HEK293 (cell line): Measurements from ENCODE around the gene NFIB.
A peak's percentile ranks its signal among the peaks of the same experiment; 100 is the strongest.

Source experiments
- CTCF ChIA-PET: fragments of 350-600 bp; formaldehyde crosslinking; extraction: SDS; loops from one replicate; lab custom pipeline; 2021; ENCODE audit warnings: antibody characterized with exemption; lab: Yijun Ruan, JAX
- POLR2A ChIA-PET: fragments of 300-600 bp; formaldehyde crosslinking; extraction: SDS; loops from one replicate; lab custom pipeline; 2020; ENCODE audit warnings: antibody characterized with exemption, inconsistent platforms; lab: Yijun Ruan, JAX
- H3K27ac ChIP-seq: fragments of 200-500 bp; sonication (Bioruptor generic); 2 replicates; pipeline ENCODE4 v1.5.1; 2014; ENCODE audit warnings: low read depth, low read length, control low read depth, inconsistent platforms; ENCODE audit errors: extremely low read depth
- H3K36me3 ChIP-seq, 2 experiments: fragments of 200-500 bp in 1 of 2; sonication (Bioruptor generic) in 1 of 2; 1 replicate in 1 of 2; 2 replicates in 1 of 2; pipeline ENCODE4 v1.5.1; 2014 to 2017; ENCODE audit warnings: inconsistent platforms in 2 of 2, low read length in 2 of 2; ENCODE audit not compliant: control insufficient read depth in 2 of 2, insufficient read depth in 1 of 2
- H3K4me1 ChIP-seq: fragments of 200-500 bp; sonication (Bioruptor generic); 2 replicates; pipeline ENCODE4 v1.5.1; 2014; ENCODE audit warnings: mild to moderate bottlenecking, low read length, inconsistent platforms; ENCODE audit not compliant: control insufficient read depth, insufficient read depth
- H3K4me3 ChIP-seq: 2 replicates; pipeline ENCODE4 v1.5.1; 2011; ENCODE audit warnings: low read depth, mild to moderate bottlenecking, control low read depth, low read length, moderate library complexity
- H3K9me3 ChIP-seq: fragments of 200-500 bp; sonication (Bioruptor generic); 2 replicates; pipeline ENCODE4 v1.5.1; 2014; ENCODE audit warnings: low read depth, low read length, inconsistent platforms; ENCODE audit not compliant: control insufficient read depth, insufficient read depth
- BCL11A ChIP-seq: fragments of 450-650 bp; formaldehyde crosslinking; IDR thresholded peaks from 2 replicates; pipeline ENCODE4 v1.5.1; 2016; ENCODE audit warnings: low read depth, missing biosample characterization, missing genetic modification characterization
- GFI1B ChIP-seq: fragments of 450-650 bp; formaldehyde crosslinking; IDR thresholded peaks from 2 replicates; pipeline ENCODE4 v1.5.1; 2016; ENCODE audit warnings: missing biosample characterization, missing genetic modification characterization
- HOXA7 ChIP-seq: sonication (generic); formaldehyde crosslinking; IDR thresholded peaks from 2 replicates; pipeline ENCODE4 v1.8.1; 2022; ENCODE audit warnings: missing genetic modification reagents, borderline replicate concordance
- IKZF3 ChIP-seq: fragments of 450-650 bp; IDR thresholded peaks from 2 replicates; pipeline ENCODE4 v1.5.0; 2018; ENCODE audit warnings: missing biosample characterization, mild to moderate bottlenecking, missing genetic modification characterization, moderate library complexity
- RBAK ChIP-seq: fragments of 450-650 bp; formaldehyde crosslinking; IDR thresholded peaks from 2 replicates; pipeline ENCODE4 v1.5.1; 2016; ENCODE audit warnings: missing biosample characterization, missing genetic modification characterization
- ZNF19 ChIP-seq: fragments of 450-650 bp; formaldehyde crosslinking; IDR thresholded peaks from 2 replicates; pipeline ENCODE4; 2016; ENCODE audit warnings: missing biosample characterization, missing genetic modification characterization, low read depth
- ZNF239 ChIP-seq: fragments of 450-650 bp; formaldehyde crosslinking; IDR thresholded peaks from 2 replicates; pipeline ENCODE4 v1.5.1; 2016; ENCODE audit warnings: missing biosample characterization, missing genetic modification characterization
- ZNF274 ChIP-seq, 2 experiments: fragments of 200-500 bp in 1 of 2; fragments of 450-650 bp in 1 of 2; sonication (Bioruptor generic) in 1 of 2; formaldehyde crosslinking in 1 of 2; IDR thresholded peaks; 2 replicates each; pipeline versions ENCODE4 v1.5.1 to v1.6.1; 2014 to 2016; ENCODE audit warnings: borderline replicate concordance in 1 of 2, inconsistent platforms in 1 of 2, low read length in 1 of 2, missing biosample characterization in 1 of 2, missing genetic modification characterization in 1 of 2
- ZNF292 ChIP-seq: fragments of 450-650 bp; formaldehyde crosslinking; IDR thresholded peaks from 2 replicates; pipeline ENCODE4 v1.5.1; 2016; ENCODE audit warnings: low read depth, missing biosample characterization, missing genetic modification characterization, borderline replicate concordance
- ZNF354C ChIP-seq: fragments of 450-650 bp; formaldehyde crosslinking; IDR thresholded peaks from 2 replicates; pipeline ENCODE4 v1.5.1; 2016; ENCODE audit warnings: missing biosample characterization, missing genetic modification characterization, low read depth, borderline replicate concordance
- ZNF394 ChIP-seq: fragments of 450-650 bp; formaldehyde crosslinking; IDR thresholded peaks from 2 replicates; pipeline ENCODE4 v1.5.1; 2016; ENCODE audit warnings: missing biosample characterization, missing genetic modification characterization, mild to moderate bottlenecking, moderate library complexity, borderline replicate concordance
- ZNF623 ChIP-seq: fragments of 450-650 bp; formaldehyde crosslinking; IDR thresholded peaks from 2 replicates; pipeline ENCODE4 v1.5.1; 2016; ENCODE audit warnings: missing biosample characterization, missing genetic modification characterization
- ZNF629 ChIP-seq: fragments of 450-650 bp; formaldehyde crosslinking; IDR thresholded peaks from 2 replicates; pipeline ENCODE4 v1.5.1; 2017; ENCODE audit warnings: missing biosample characterization, missing genetic modification characterization
- ZNF830 ChIP-seq: fragments of 450-650 bp; IDR thresholded peaks from 2 replicates; pipeline ENCODE4 v1.5.0; 2018; ENCODE audit warnings: missing biosample characterization, missing genetic modification characterization, low read depth, mild to moderate bottlenecking, moderate library complexity
- TF ChIP-seq, protein P1 (sequence below): fragments of 450-650 bp; formaldehyde crosslinking; IDR thresholded peaks from 2 replicates; pipeline ENCODE4 v1.5.1; 2016; ENCODE audit warnings: missing biosample characterization, missing genetic modification characterization
- TF ChIP-seq, protein P2 (sequence below): fragments of 450-650 bp; formaldehyde crosslinking; IDR thresholded peaks from 2 replicates; pipeline ENCODE4 v1.5.1; 2016; ENCODE audit warnings: missing biosample characterization, missing genetic modification characterization, borderline replicate concordance
- TF ChIP-seq, protein P3 (sequence below): fragments of 450-650 bp; formaldehyde crosslinking; IDR thresholded peaks from 2 replicates; pipeline ENCODE4 v1.5.1; 2016; ENCODE audit warnings: missing biosample characterization, missing genetic modification characterization
- TF ChIP-seq, protein P4 (sequence below): fragments of 450-650 bp; formaldehyde crosslinking; IDR thresholded peaks from 2 replicates; pipeline ENCODE4 v1.5.1; 2016; ENCODE audit warnings: missing biosample characterization, missing genetic modification characterization

NFIB gene

DNA sequence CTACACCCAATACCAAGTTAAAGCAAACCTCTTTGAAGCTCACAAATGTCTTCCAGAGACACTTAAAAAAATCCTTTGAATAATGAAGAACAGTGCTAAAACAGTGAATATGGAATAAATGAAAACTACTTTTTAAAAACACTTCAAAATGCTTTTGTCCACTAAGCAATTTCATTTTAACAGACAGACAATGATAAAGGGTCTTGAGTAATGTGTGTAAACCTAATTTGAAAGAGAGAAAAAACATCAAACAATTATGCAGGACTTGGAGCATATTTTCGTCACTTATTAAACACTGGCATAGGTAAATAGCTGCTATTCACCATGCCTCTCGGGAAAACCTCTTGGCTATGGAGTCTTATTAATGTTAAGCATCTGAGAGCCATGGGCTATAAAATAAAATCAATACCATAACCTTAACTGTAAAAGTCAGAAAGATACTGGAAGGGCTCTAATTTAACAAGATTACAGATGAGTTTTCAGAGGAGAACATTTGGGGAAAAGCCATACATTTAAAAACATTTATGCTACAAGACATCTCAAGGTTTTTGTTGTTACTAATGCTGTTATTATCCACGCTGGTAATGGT, 177.8 kb downstream of the NFIB start (continued):
- TF ChIP-seq, protein P1, sequence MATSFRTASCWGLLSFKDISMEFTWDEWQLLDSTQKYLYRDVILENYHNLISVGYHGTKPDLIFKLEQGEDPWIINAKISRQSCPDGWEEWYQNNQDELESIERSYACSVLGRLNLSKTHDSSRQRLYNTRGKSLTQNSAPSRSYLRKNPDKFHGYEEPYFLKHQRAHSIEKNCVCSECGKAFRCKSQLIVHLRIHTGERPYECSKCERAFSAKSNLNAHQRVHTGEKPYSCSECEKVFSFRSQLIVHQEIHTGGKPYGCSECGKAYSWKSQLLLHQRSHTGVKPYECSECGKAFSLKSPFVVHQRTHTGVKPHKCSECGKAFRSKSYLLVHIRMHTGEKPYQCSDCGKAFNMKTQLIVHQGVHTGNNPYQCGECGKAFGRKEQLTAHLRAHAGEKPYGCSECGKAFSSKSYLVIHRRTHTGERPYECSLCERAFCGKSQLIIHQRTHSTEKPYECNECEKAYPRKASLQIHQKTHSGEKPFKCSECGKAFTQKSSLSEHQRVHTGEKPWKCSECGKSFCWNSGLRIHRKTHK: no peak
- TF ChIP-seq IKZF3 (tag by site-specific recombination): peak; percentile 34; the same call in 1 of the 2 replicates
- TF ChIP-seq ZNF623 (tag by site-specific recombination): no peak
- no peak for TF ChIP-seq GFI1B (tag by site-specific recombination)
- no peak for TF ChIP-seq ZNF239

DNA sequence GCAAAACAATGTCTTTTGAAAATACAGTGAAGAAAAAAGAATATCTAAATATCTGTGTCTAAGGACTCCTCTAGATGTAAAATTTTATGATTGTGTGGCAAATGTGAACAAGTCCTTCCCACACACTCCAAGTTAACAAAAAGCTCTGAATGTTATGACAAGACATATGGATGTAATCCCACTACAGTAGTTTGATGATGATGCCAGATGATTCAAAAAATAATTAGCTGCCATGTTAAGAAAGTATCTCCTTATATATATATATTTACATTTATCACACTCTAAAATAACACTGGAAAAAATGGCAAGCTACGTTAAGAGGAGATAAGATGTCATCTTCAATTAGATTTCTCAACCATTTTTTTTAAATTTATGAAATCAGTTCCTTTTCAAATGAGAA, 178.5 kb downstream of the NFIB start:
- TF ChIP-seq, protein P2, sequence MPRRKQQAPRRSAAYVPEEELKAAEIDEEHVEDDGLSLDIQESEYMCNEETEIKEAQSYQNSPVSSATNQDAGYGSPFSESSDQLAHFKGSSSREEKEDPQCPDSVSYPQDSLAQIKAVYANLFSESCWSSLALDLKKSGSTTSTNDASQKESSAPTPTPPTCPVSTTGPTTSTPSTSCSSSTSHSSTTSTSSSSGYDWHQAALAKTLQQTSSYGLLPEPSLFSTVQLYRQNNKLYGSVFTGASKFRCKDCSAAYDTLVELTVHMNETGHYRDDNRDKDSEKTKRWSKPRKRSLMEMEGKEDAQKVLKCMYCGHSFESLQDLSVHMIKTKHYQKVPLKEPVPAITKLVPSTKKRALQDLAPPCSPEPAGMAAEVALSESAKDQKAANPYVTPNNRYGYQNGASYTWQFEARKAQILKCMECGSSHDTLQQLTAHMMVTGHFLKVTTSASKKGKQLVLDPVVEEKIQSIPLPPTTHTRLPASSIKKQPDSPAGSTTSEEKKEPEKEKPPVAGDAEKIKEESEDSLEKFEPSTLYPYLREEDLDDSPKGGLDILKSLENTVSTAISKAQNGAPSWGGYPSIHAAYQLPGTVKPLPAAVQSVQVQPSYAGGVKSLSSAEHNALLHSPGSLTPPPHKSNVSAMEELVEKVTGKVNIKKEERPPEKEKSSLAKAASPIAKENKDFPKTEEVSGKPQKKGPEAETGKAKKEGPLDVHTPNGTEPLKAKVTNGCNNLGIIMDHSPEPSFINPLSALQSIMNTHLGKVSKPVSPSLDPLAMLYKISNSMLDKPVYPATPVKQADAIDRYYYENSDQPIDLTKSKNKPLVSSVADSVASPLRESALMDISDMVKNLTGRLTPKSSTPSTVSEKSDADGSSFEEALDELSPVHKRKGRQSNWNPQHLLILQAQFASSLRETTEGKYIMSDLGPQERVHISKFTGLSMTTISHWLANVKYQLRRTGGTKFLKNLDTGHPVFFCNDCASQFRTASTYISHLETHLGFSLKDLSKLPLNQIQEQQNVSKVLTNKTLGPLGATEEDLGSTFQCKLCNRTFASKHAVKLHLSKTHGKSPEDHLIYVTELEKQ (tag by site-specific recombination): no peak
- TF ChIP-seq, protein P3, sequence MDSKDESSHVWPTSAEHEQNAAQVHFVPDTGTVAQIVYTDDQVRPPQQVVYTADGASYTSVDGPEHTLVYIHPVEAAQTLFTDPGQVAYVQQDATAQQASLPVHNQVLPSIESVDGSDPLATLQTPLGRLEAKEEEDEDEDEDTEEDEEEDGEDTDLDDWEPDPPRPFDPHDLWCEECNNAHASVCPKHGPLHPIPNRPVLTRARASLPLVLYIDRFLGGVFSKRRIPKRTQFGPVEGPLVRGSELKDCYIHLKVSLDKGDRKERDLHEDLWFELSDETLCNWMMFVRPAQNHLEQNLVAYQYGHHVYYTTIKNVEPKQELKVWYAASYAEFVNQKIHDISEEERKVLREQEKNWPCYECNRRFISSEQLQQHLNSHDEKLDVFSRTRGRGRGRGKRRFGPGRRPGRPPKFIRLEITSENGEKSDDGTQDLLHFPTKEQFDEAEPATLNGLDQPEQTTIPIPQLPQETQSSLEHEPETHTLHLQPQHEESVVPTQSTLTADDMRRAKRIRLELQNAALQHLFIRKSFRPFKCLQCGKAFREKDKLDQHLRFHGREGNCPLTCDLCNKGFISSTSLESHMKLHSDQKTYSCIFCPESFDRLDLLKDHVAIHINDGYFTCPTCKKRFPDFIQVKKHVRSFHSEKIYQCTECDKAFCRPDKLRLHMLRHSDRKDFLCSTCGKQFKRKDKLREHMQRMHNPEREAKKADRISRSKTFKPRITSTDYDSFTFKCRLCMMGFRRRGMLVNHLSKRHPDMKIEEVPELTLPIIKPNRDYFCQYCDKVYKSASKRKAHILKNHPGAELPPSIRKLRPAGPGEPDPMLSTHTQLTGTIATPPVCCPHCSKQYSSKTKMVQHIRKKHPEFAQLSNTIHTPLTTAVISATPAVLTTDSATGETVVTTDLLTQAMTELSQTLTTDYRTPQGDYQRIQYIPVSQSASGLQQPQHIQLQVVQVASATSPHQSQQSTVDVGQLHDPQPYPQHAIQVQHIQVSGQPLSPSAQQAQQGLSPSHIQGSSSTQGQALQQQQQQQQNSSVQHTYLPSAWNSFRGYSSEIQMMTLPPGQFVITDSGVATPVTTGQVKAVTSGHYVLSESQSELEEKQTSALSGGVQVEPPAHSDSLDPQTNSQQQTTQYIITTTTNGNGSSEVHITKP (tag by site-specific recombination): no peak
- TF ChIP-seq ZNF354C (tag by site-specific recombination) (no peak), ZNF629 (tag by site-specific recombination) (no peak), HOXA7 (CRISPR knock-in tag) (no peak), ZNF19 (no peak), ZNF274 (IDR thresholded peaks at IDR 0.05; ENCODE audit: low read length) (no peak), ZNF274 (tag by site-specific recombination; IDR thresholded peaks at IDR 0.05; ENCODE audit: borderline replicate concordance) (no peak), RBAK (no peak), ZNF292 (tag by site-specific recombination) (no peak), ZNF394 (tag by site-specific recombination) (no peak), ZNF830 (tag by site-specific recombination) (no peak), BCL11A (no peak)
- TF ChIP-seq, protein P4, sequence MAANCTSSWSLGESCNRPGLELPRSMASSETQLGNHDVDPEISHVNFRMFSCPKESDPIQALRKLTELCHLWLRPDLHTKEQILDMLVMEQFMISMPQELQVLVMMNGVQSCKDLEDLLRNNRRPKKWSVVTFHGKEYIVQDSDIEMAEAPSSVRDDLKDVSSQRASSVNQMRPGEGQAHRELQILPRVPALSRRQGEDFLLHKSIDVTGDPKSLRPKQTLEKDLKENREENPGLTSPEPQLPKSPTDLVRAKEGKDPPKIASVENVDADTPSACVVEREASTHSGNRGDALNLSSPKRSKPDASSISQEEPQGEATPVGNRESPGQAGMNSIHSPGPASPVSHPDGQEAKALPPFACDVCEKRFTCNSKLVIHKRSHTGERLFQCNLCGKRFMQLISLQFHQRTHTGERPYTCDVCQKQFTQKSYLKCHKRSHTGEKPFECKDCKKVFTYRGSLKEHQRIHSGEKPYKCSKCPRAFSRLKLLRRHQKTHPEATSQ: no peak
- Histone ChIP-seq H3K4me3 (no peak overlapping the region), H3K36me3 (no peaks in the 10 kb centered on the region), H3K9me3 (no peaks in the 10 kb centered on the region), H3K4me1 (peaks cover 8% of the 10 kb centered on the region; the same call in 1 of the 2 replicates), H3K27ac (no peak overlapping the region)
- CTCF ChIA-PET: no interaction called here
- POLR2A ChIA-PET: interaction anchor here (1.2 kb wide), 1 partner anchor 13 kb away, joined by 3 read pairs; no protein-coding TSS in a partner anchor
